NOMO-1 treated with DMSO at 0.1 percent for 48 hours (cell line): ENCODE results near the gene MACROD1.
"Not testable (repeated sequence)": the region's sequence is repeated elsewhere in the genome, so short reads cannot be mapped to it uniquely, and the experiment has no call there.

Experiments used
- DNase-seq: peaks from one replicate; lab custom pipeline; 2025; ENCODE audit not compliant: unreplicated experiment; lab: John Stamatoyannopoulos, UW

MACROD1 gene

GRCh38 chr11:64000740-64001483 is 165.0 kb downstream of the MACROD1 start:
- DNase-seq = no peak

GRCh38 chr11:64000026-64000739 is 165.7 kb downstream of the MACROD1 start:
- peak; percentile 39 for DNase-seq

- no peak for DNase-seq
Measured at GRCh38 chr11:63999349-64000025, 166.4 kb downstream of the MACROD1 start.

GRCh38 chr11:63998558-63999348 is 167.2 kb downstream of the MACROD1 start:
- DNase-seq = no peak

- no peak for DNase-seq
Measured at GRCh38 chr11:63997801-63998337, 168.0 kb downstream of the MACROD1 start.

GRCh38 chr11:63997104-63997700 is 168.7 kb downstream of the MACROD1 start:
- DNase-seq = no peak

GRCh38 chr11:63996512-63996911 is 169.4 kb downstream of the MACROD1 start:
- DNase-seq = no peak

- no peak for DNase-seq
Measured at GRCh38 chr11:63993993-63994392, 171.9 kb downstream of the MACROD1 start.

- DNase-seq = no peak
Measured at GRCh38 chr11:63993100-63993499, 172.8 kb downstream of the MACROD1 start.

- DNase-seq = no peak
Measured at GRCh38 chr11:63991558-63991957, 174.4 kb downstream of the MACROD1 start.

GRCh38 chr11:63986932-63987513 is 178.9 kb downstream of the MACROD1 start:
- DNase-seq = no peak

- DNase-seq = peak; percentile 81
Measured at GRCh38 chr11:63986156-63986931, 179.6 kb downstream of the MACROD1 start, which contains the start of gene OTUB1. Gene OTUB1 (plus strand): TSS chr11:63986438. CDS start chr11:63986457, 19 bp downstream.

GRCh38 chr11:63985812-63986155 is 180.1 kb downstream of the MACROD1 start:
- DNase-seq = peak; percentile 34

GRCh38 chr11:63979426-63979825 is 186.5 kb downstream of the MACROD1 start:
- DNase-seq = no peak

- DNase-seq = no peak
Measured at GRCh38 chr11:63978551-63979239, 187.2 kb downstream of the MACROD1 start.

GRCh38 chr11:63974259-63975143 is 191.4 kb downstream of the MACROD1 start, which contains the start of gene COX8A:
Gene COX8A (plus strand): TSS chr11:63974620. CDS start chr11:63974681, 61 bp downstream.
- peak; percentile 100 for DNase-seq

GRCh38 chr11:63973912-63974258 is 192.0 kb downstream of the MACROD1 start:
- DNase-seq = not testable (repeated sequence)

- DNase-seq = peak; percentile 39
Measured at GRCh38 chr11:63970902-63971301, 195.0 kb downstream of the MACROD1 start.
